Astrocyte (in vitro differentiated cells and primary cell): ENCODE data around the gene HNRNPDL.

Experiments used
- CTCF ChIP-seq: IDR thresholded peaks from 2 replicates; pipeline ENCODE4 v1.5.1; 2011; ENCODE audit warnings: low read depth, mild to moderate bottlenecking, inconsistent platforms, low read length, moderate library complexity; ENCODE audit not compliant: insufficient read depth
- EZH2 ChIP-seq: IDR thresholded peaks from 2 replicates; pipeline ENCODE4 v1.6.1; 2012; ENCODE audit warnings: mild to moderate bottlenecking, low read length, inconsistent platforms; ENCODE audit not compliant: insufficient read depth

- TF ChIP-seq CTCF = no peak
- TF ChIP-seq EZH2 = no peak
These were observed 32.7 kb downstream of the HNRNPDL start for GRCh38 chr4:82397527-82397926.
